HG03354 (cell line): ENCODE results near the gene SYNPO2.
"Not testable (repeated sequence)": the region's sequence is repeated elsewhere in the genome, so short reads cannot be mapped to it uniquely, and the experiment has no call there.

Experiments
- ATAC-seq: cut with Tn5 transposase; IDR thresholded peaks from one replicate; pipeline ENCODE4 v1.9.1; 2021; ENCODE audit warnings: mild to moderate bottlenecking; ENCODE audit not compliant: unreplicated experiment, poor library complexity, severe bottlenecking

The SYNPO2 gene

GRCh38 chr4:118991686-118992085, 103.0 kb downstream of the SYNPO2 start:
- ATAC-seq = no peak

GRCh38 chr4:118992149-118992548, 103.5 kb downstream of the SYNPO2 start:
- no peak for ATAC-seq

- no peak for ATAC-seq
These were observed 104.7 kb downstream of the SYNPO2 start for GRCh38 chr4:118993333-118993732.

GRCh38 chr4:118994030-118994429, 105.4 kb downstream of the SYNPO2 start:
- ATAC-seq = no peak

GRCh38 chr4:118995693-118996391, 107.2 kb downstream of the SYNPO2 start:
- ATAC-seq = no peak

GRCh38 chr4:118997601-118998000, 108.9 kb downstream of the SYNPO2 start:
- ATAC-seq = no peak

GRCh38 chr4:118999919-119000318, 111.3 kb downstream of the SYNPO2 start:
- ATAC-seq = no peak

- no peak for ATAC-seq
These were observed 111.7 kb downstream of the SYNPO2 start for GRCh38 chr4:119000400-119000799.

GRCh38 chr4:119002476-119002875, 113.8 kb downstream of the SYNPO2 start:
- ATAC-seq = no peak

GRCh38 chr4:119003001-119003400, 114.3 kb downstream of the SYNPO2 start:
- not testable (repeated sequence) for ATAC-seq

- no peak for ATAC-seq
These were observed 117.3 kb downstream of the SYNPO2 start for GRCh38 chr4:119005928-119006460.

GRCh38 chr4:119008761-119009160, 120.1 kb downstream of the SYNPO2 start:
- no peak for ATAC-seq

- not testable (repeated sequence) for ATAC-seq
These were observed 121.6 kb downstream of the SYNPO2 start for GRCh38 chr4:119010221-119010620.

GRCh38 chr4:119010909-119011606, 122.4 kb downstream of the SYNPO2 start:
- ATAC-seq = no peak

GRCh38 chr4:119011607-119011988, 122.9 kb downstream of the SYNPO2 start:
- ATAC-seq = no peak

- ATAC-seq = no peak
These were observed 126.0 kb downstream of the SYNPO2 start for GRCh38 chr4:119014658-119015057.

- no peak for ATAC-seq
These were observed 128.0 kb downstream of the SYNPO2 start for GRCh38 chr4:119016636-119017035.

GRCh38 chr4:119017636-119018035, 129.0 kb downstream of the SYNPO2 start:
- ATAC-seq = no peak

GRCh38 chr4:119020158-119020557, 131.5 kb downstream of the SYNPO2 start:
- no peak for ATAC-seq

- ATAC-seq = not testable (repeated sequence)
These were observed 133.9 kb downstream of the SYNPO2 start for GRCh38 chr4:119022520-119022919.

- no peak for ATAC-seq
These were observed 135.4 kb downstream of the SYNPO2 start for GRCh38 chr4:119024102-119024501.
